Psoas muscle (tissue), 8 donors: ENCODE data around the gene RAB31. TPM values are rescaled to one million over a fixed set of nuclear protein-coding genes. Genes with fewer than 3 reads are reported as not detected.

ENCODE experiments used
- ATAC-seq, 4 donors: fragments of 200-7000 bp; cut with Tn5 transposase; one replicate each; pipeline ENCODE4 v1.9.1; 2020; ENCODE audit warnings: moderate library complexity in 3 of 4, mild to moderate bottlenecking in 2 of 4
- DNase-seq, 2 donors: peaks; one replicate each; pipeline ENCODE4 v3.0.0-alpha.2; 2020
- H3K27ac ChIP-seq: fragments of 200-600 bp; one replicate; pipeline ENCODE4 v1.8.0; 2022
- H3K27me3 ChIP-seq, 3 donors: fragments of 200-600 bp in 1 of 3; one replicate each; pipeline versions ENCODE4 v1.6.1 to v1.8.0; 2013 to 2022; ENCODE audit warnings: low read length in 2 of 3, mild to moderate bottlenecking in 2 of 3, moderate library complexity in 1 of 3; ENCODE audit not compliant: insufficient read depth in 3 of 3
- H3K36me3 ChIP-seq, 2 donors: fragments of 200-600 bp in 1 of 2; one replicate each; pipeline versions ENCODE4 v1.6.1 to v1.8.0; 2013 to 2022; ENCODE audit warnings: low read depth in 1 of 2, mild to moderate bottlenecking in 1 of 2, moderate library complexity in 1 of 2; ENCODE audit not compliant: insufficient read depth in 1 of 2
- H3K4me1 ChIP-seq: fragments of 200-600 bp; one replicate; pipeline ENCODE4 v1.8.0; 2022
- H3K4me3 ChIP-seq: fragments of 200-600 bp; one replicate; pipeline ENCODE4 v1.8.0; 2022; ENCODE audit warnings: mild to moderate bottlenecking
- H3K9me3 ChIP-seq: fragments of 200-600 bp; one replicate; pipeline ENCODE4 v1.8.0; 2022
- CTCF ChIP-seq: fragments of 200-600 bp; IDR thresholded peaks from one replicate; pipeline ENCODE4 v1.8.0; 2022; ENCODE audit warnings: antibody characterized with exemption
- WGBS, 3 donors: extraction: QIAGEN DNeasy Blood & Tissue Kit; methylation state at CpG; one replicate each; pipeline versions ENCODE4 v1.1.6 to v1.1.7; 2013; 5-methylcytosine and 5-hydroxymethylcytosine counted together
- intact Hi-C, 2 donors: fragments of 100-400 bp; cut with DNase I; formaldehyde crosslinking; loops; one replicate each; pipeline versions ENCODE4 v1.11.0 to v1.14.2; 2022
- polyA plus RNA-seq, 3 donors: library from polyadenylated mRNA; stranded (reverse); fragments of 200-250 nt; gene quantifications; one replicate each; pipeline ENCODE4 v1.2.3, GENCODE V29; 2013
- total RNA-seq, 4 donors: library from RNA; stranded (reverse); fragmentation: NEBNext Ultra II Directional in 2 of 4; extraction: Animal tissue kit (Norgen Biotek cat#: 25700) in 2 of 4; gene quantifications; one replicate each; pipeline versions ENCODE4 v1.2.1 to v1.2.4, GENCODE V29; 2021 to 2023
- donor health status: healthy with polysubstance abuse.
- donor health status: DM: no; HTN: no; CAD: no; lungs with moderate emphysema.
- donor health status: Bipolar disorder and iron deficiency.
- donor health status: healthy.
- donor health status: DM: yes; HTN: yes; CAD: no.
- donor health status: DM: no; HTN: no; CAD: no.
- donor health status: DM: no; HTN: no; CAD: no.
- donor health status: DM: yes; HTN: yes; CAD: no.

RAB31 gene
- total and polyA plus RNA-seq, 7 donors: 2.2 to 8.9 (median 5.3) TPM

DNA sequence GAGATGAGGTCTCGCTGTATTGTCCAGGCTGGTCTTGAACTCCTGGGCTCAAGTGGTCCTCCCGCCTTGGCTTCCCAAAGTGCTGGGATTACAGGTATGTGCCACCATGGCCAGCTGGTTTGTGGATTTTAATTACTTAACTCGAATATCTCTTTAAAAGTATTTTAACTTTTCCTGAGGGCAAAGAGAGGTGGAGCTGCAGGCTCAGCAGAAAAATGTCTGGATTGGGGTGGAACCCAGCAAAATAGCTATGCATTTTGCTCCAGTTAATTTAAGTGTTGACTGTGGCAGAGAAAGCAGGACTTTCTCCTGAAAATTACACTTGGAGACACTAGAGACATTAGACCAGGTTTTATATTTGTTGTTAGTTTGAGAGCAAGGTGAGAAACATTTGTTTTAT is 142.2 kb downstream of the RAB31 start:
- no peak for TF ChIP-seq CTCF
- Histone ChIP-seq H3K36me3 (no peaks in the 10 kb centered on the region), H3K4me3 (peak overlapping the region; percentile 55), H3K4me1 (peaks cover 36% of the 10 kb centered on the region), H3K27me3 (no peaks in the 10 kb centered on the region), H3K9me3 (no peaks in the 10 kb centered on the region), H3K27ac (peak overlapping the region; percentile 93)
- WGBS, 3 donors: 77 to 84% (median 78%) methylated on average over 3 of the region's 3 CpGs
- no peak for ATAC-seq
- no peak for DNase-seq
- intact Hi-C loops: loop anchor here in 1 of 2 donors (5.0 kb wide), 1 partner anchor 62 kb away; the partner anchor contains the start of gene VAPA

DNA sequence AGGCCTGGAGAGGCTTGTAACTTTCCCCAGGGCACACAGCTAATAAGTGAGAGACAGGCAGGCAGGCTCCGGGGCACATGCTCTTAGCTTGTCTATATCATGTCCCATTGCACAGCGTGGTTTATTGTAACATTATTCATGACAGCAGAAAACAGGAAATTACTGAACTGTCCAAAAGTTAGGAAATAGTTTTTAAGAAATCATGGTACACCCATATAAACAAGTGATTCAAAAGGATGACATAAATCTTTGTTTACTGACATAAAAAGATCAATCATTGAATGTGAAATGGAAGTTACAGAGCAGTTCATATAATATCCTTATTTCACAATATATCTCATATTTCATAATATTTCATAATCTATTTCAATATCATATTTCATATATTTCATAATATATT is 143.4 kb downstream of the RAB31 start:
- intact Hi-C loops: loop anchor here in 1 of 2 donors (5.0 kb wide), 1 partner anchor 61 kb away; the partner anchor contains the start of gene VAPA
- no peak overlapping the region for H3K4me3 ChIP-seq
- H3K4me1 ChIP-seq: peaks cover 32% of the 10 kb centered on the region
- no peak for TF ChIP-seq CTCF
- H3K27ac ChIP-seq: no peak overlapping the region
- DNase-seq (no peak), ATAC-seq (no peak)
- WGBS, 3 donors: 82 to 88% (median 85%) methylated on average over 2 of the region's 2 CpGs
- H3K9me3 ChIP-seq: no peaks in the 10 kb centered on the region
- no peaks in the 10 kb centered on the region for H3K27me3 ChIP-seq
- H3K36me3 ChIP-seq: no peaks in the 10 kb centered on the region

GRCh38 chr18:9852266-9853081 is 144.4 kb downstream of the RAB31 start:
- 66 to 82% (median 76%) methylated on average over 5 of the region's 5 CpGs for WGBS, 3 donors
- Histone ChIP-seq H3K9me3 (no peaks in the 10 kb centered on the region), H3K4me1 (peaks cover 34% of the 10 kb centered on the region), H3K4me3 (no peak overlapping the region), H3K27me3 (no peaks in the 10 kb centered on the region), H3K27ac (no peak overlapping the region), H3K36me3 (no peaks in the 10 kb centered on the region)
- ATAC-seq (no peak), DNase-seq (no peak)
- no peak for TF ChIP-seq CTCF
- intact Hi-C loops: loop anchor here in 1 of 2 donors (5.0 kb wide), 1 partner anchor 60 kb away; the partner anchor contains the start of gene VAPA

DNA sequence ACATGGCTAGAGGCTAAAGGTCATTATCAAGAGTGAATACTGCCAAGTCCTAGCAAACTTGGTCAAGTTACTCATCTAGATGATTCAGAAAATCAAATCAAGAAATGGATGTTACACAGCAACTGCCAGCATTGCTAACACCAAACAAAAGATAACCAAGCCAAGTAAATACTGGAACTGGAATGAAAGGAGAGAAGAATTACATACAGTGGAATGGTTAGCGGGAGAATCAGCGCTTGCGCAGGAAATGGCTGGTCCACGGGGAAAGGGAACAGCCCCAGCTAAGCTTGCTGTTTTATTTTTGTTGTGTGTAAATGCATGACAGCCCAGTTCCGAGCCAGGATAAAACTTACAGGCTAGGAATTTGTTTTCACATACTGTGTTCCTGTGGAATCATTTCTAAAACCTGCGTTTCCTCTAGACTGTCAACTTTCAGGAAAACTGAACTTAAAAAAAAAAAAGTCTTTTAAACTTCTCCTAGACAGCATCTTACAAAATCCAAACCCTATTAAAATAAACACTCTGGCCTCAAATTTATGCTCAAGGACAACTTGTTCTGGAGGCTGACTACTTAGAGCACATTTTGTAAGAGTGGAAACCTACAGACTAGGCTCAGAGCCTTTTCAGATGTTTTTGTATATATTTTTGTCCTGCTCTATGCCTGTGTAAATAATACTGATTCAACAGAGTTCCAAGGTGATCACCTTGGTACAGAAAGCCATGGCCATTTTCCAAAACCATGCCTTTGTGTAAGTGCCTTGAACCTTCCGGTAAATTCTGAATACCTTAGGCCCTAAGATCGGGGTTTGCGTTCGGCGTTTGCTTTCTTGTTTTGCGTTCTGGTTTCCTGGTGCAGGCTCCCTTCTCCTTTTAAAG is 146.9 kb downstream of the RAB31 start:
- Histone ChIP-seq H3K36me3 (no peaks in the 10 kb centered on the region), H3K4me3 (no peak overlapping the region), H3K4me1 (peaks cover 18% of the 10 kb centered on the region), H3K27me3 (no peaks in the 10 kb centered on the region), H3K27ac (peak overlapping the region; percentile 23), H3K9me3 (no peaks in the 10 kb centered on the region)
- 53 to 61% (median 55%) methylated on average over 12 of the region's 12 CpGs for WGBS, 3 donors
- DNase-seq (no peak), ATAC-seq (peak in 3 of 4 donors; percentile 39 to 50 (median 42))
- TF ChIP-seq CTCF: no peak
- intact Hi-C loops: loop anchor here in 1 of 2 donors (5.0 kb wide), 2 partner anchors 42 to 57 kb away; partner anchors contain the start of gene VAPA
